IMR-90 (cell line): ENCODE results near the gene SLC5A3.

Source experiments
- BHLHE40 ChIP-seq: fragments of 150-350 bp; IDR thresholded peaks from 2 replicates; pipeline ENCODE4 v1.6.1; 2016; ENCODE audit warnings: mild to moderate bottlenecking, low read depth, low read length
- CEBPB ChIP-seq: IDR thresholded peaks from 2 replicates; pipeline ENCODE4 v1.6.1; 2012; ENCODE audit warnings: low read depth, low read length, improper control_type of control experiment
- MAZ ChIP-seq: IDR thresholded peaks from 2 replicates; pipeline ENCODE4 v1.6.1; 2012; ENCODE audit warnings: low read depth, mild to moderate bottlenecking, low read length, improper control_type of control experiment, moderate library complexity, borderline replicate concordance
- MXI1 ChIP-seq: IDR thresholded peaks from 2 replicates; pipeline ENCODE4 v1.6.1; 2012; ENCODE audit warnings: low read depth, mild to moderate bottlenecking, low read length, moderate library complexity, borderline replicate concordance
- POLR2A ChIP-seq: IDR thresholded peaks from 2 replicates; pipeline ENCODE4 v1.6.1; 2012; ENCODE audit warnings: mild to moderate bottlenecking, low read depth, low read length
- RAD21 ChIP-seq: IDR thresholded peaks from 2 replicates; pipeline ENCODE4 v1.6.1; 2012; ENCODE audit warnings: low read length, improper control_type of control experiment
- RFX5 ChIP-seq: IDR thresholded peaks from 2 replicates; pipeline ENCODE4 v1.8.0; 2012; ENCODE audit warnings: low read depth, mild to moderate bottlenecking, low read length, moderate library complexity
- SMC3 ChIP-seq: fragments of 150-350 bp; IDR thresholded peaks from 2 replicates; pipeline ENCODE4 v1.6.1; 2016; ENCODE audit warnings: low read depth, mild to moderate bottlenecking, antibody characterized with exemption, low read length, moderate library complexity
- TF ChIP-seq, protein P1 (sequence below): conservative IDR thresholded peaks from 2 replicates; pipeline ENCODE4 v1.5.1; 2012; ENCODE audit warnings: mild to moderate bottlenecking, low read depth, low read length, improper control_type of control experiment
- TF ChIP-seq, protein P2 (sequence below): fragments of 150-350 bp; IDR thresholded peaks from 2 replicates; pipeline ENCODE4 v1.6.1; 2017; ENCODE audit warnings: mild to moderate bottlenecking, antibody characterized with exemption, low read length, low read depth
- TF ChIP-seq, protein P3 (sequence below): fragments of 150-350 bp; IDR thresholded peaks from 2 replicates; pipeline ENCODE4 v1.6.1; 2016; ENCODE audit warnings: low read depth, mild to moderate bottlenecking, low read length, moderate library complexity, borderline replicate concordance

DNA sequence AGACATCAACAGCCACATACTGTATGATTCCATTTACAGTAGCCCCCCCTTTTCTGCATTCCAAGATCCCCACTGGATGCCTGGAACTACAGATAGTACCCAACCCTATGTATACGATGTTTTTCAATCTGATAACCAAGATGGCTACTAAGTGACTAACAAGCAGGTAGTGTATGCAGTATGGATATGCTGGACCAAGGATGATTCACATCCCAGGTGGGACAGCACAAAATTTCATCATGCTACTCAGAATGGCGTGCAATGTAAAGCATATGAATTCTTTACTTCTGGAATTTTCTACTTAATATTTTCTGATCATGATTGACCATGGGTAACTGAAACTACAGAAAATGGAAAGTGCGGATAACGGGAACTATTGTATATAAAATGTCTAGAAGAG is 30.0 kb upstream of the SLC5A3 start:
- TF ChIP-seq MAZ = no peak
- no peak for TF ChIP-seq POLR2A
- TF ChIP-seq, protein P1, sequence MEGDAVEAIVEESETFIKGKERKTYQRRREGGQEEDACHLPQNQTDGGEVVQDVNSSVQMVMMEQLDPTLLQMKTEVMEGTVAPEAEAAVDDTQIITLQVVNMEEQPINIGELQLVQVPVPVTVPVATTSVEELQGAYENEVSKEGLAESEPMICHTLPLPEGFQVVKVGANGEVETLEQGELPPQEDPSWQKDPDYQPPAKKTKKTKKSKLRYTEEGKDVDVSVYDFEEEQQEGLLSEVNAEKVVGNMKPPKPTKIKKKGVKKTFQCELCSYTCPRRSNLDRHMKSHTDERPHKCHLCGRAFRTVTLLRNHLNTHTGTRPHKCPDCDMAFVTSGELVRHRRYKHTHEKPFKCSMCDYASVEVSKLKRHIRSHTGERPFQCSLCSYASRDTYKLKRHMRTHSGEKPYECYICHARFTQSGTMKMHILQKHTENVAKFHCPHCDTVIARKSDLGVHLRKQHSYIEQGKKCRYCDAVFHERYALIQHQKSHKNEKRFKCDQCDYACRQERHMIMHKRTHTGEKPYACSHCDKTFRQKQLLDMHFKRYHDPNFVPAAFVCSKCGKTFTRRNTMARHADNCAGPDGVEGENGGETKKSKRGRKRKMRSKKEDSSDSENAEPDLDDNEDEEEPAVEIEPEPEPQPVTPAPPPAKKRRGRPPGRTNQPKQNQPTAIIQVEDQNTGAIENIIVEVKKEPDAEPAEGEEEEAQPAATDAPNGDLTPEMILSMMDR = no peak
- no peak for TF ChIP-seq RFX5
- TF ChIP-seq, protein P2, sequence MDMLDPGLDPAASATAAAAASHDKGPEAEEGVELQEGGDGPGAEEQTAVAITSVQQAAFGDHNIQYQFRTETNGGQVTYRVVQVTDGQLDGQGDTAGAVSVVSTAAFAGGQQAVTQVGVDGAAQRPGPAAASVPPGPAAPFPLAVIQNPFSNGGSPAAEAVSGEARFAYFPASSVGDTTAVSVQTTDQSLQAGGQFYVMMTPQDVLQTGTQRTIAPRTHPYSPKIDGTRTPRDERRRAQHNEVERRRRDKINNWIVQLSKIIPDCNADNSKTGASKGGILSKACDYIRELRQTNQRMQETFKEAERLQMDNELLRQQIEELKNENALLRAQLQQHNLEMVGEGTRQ = no peak
- TF ChIP-seq CEBPB = no peak
- TF ChIP-seq SMC3 = no peak
- no peak for TF ChIP-seq BHLHE40
- TF ChIP-seq MXI1 = no peak
- no peak for TF ChIP-seq RAD21
- TF ChIP-seq, protein P3, sequence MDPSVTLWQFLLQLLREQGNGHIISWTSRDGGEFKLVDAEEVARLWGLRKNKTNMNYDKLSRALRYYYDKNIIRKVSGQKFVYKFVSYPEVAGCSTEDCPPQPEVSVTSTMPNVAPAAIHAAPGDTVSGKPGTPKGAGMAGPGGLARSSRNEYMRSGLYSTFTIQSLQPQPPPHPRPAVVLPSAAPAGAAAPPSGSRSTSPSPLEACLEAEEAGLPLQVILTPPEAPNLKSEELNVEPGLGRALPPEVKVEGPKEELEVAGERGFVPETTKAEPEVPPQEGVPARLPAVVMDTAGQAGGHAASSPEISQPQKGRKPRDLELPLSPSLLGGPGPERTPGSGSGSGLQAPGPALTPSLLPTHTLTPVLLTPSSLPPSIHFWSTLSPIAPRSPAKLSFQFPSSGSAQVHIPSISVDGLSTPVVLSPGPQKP = no peak
